ENCODE data around the gene PCP4.

The PCP4 gene

DNA sequence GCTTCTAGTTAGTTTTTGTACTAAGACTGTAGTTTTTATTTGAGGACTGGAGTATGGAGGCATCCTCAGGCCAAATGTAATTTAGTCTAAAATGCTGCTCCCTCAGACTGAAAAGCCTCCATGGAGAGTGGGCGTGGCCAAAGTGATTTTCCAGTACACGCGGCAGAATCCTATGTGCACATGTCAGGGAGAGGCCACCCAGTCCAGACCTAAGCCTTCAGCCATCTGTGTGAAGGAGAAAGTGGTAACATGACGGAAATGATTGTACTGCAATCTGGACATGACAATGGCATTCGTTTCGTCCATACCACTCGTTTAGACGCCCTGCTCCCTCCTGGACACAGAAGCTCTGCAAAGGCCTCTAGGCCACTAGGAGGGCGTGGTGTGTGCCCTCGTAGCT lies 56.2 kb downstream of the PCP4 start:
- no peak for DNase-seq (ENCODE audit: low spot score)

DNA sequence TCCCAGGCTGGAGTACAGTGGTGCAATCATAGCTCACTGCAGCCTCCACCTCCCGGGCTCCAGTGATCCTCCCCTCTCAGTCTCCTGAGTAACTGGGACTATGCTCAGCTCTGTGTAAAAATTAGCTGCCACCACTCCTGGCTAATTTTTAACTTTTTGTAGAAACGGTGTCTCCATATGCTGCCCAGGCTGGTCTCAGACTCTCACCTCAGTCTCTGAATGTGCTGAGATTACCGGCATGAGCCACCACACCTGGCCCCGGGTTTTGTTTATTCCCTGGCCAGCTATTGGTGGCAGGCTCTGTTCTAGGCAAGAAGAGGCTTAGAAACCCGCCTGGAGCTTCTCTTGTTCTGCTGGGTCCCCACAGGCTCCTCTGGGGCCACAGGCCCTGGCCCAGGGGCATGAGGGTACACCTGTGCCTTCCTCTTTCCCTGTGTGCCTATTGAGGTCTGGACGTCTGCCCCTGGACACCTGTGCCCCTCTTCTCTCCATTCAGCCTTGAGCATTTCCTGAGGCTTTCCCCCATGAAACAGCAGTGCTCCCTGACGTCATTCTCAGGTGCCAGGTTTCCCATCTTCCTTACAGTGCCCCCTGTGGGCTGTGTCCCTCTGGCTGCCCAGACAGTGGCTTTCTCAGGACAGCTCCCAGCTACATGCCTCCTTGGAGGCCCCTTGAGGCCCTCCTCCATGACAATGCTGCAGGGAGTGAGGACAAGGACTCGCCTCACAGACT lies 57.5 kb downstream of the PCP4 start:
- DNase-seq (ENCODE audit: low spot score), result no peak

DNA sequence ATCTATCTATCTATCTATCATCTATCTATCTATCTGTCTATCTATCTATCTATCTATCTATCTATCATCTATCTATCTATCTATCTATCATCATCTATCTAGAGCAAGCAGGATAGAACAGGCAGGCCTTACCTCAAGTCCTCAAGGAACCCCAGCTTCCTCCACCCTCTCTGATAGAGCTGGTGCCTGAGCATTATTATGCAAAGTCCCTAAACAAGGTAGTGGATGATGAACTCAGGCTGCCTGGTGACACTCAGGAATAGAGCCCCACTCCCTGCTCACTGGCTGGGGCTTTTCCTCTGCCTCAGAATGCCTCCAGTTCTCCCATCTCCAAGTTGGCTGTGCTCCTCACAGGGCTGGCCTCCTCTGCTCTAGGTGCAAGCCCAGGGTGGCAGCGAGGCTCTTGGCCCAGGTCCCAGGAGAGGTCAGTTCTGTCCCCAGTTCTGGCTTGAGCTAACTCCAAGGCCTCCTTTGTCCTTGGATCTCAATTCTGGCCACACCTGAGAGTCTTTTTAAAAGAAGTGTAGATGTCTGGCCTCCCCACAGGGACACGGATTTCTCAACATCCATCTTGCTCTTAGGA lies 60.2 kb downstream of the PCP4 start:
- DNase-seq (ENCODE audit: low spot score), result no peak

DNA sequence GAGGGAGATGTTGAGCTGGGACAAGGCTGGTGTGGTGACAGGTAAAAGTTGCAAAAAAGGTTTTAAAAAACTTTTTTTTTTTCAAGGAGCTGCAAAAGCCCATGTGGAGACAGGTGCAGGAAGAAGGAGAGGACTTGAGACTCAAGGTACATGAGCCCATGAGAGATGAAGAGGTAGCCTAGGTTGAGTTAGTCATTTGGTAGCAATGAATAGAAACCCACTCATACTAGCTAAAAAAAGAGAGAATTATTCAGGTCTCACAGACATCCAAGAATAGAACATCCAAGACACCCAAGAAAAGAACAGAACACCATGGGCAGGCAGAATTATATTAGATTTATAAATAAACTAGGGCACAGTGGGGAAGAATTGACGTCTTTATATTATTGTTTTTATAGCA lies 65.1 kb downstream of the PCP4 start:
- DNase-seq (ENCODE audit: low spot score), result no peak

DNA sequence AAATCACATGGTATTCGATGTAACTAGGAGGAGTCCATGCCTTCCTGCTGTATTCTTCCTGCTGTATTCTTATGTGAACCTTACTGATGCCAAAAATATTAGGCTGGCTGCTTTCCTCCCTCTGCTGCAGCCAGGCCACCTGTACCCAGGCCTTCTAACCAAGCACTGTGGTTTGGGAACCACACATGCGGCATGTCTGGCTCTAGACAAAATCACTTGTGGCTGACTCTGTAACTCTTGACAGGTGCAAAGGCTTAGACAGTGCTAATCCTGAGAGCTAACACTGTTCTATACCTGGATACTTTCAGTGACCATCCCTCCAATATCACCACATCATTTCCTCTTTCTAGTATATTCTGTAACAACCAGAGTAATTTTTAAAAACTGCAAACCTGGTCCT lies 67.7 kb downstream of the PCP4 start:
- DNase-seq (ENCODE audit: low spot score), result no peak

DNA sequence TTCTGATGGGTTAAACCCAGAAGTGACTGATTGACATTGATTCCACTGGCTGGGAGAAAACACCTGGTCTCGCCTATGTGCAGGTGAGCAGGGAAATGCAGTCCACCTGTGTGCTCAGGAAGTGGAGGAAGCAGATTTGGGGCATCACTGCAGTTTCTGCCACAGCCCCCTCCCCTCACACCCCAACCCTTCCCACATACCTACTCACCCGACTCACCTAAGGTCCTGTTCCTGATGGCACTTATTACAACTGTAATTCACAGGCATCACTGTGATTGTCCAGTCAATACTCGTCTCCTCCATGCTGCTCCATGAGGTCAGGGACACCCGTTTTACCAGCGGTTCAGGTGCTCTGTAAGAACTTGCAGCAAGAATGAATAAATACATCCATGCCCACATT lies 68.5 kb downstream of the PCP4 start:
- DNase-seq (ENCODE audit: low spot score), result no peak

DNA sequence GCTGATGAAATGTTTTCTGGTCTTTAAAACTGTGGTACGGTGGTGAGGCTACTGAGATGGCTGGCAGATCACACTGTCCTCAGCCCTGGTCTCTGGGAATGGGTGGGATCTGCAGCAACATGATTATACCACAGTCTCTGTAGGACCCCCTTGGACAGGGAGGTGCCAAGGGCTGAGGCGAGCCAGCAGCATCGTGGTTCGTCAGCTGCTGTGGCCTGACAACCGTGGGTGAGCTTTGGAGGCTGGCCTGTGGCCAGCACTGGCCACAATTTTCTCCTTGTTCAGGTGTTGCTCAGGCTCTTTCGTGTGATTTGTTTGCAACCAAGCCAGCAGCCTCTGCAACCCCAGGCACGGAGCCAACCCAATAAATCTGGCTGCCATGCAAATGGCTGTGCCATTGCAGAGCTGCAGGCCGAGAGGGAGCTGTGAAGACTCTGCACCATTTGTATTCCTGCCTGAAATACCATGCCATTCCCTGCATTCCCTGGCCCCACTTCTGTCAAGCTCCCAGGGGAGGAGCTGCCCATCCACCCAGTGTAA lies 70.9 kb downstream of the PCP4 start:
- no peak for DNase-seq (ENCODE audit: low spot score)

DNA sequence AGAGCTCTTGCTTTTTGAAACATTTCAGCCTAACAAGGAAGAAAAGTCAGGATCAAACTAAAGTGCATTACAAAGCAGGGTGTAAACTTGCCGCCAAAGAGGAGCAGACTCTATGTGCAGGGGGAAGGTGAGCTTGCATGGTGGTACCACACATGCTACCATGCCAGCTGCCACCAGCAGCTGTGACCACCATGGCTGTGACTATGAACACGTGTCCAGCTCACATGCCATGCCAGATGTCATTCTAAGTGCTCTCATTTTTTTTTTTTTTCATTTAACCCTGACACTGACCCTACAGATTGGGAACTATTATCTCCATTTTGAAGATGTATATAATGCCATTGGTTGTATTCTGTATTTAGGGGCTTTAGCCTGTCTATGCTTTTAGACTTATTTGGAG lies 79.0 kb downstream of the PCP4 start:
- DNase-seq (ENCODE audit: low spot score), result no peak

DNA sequence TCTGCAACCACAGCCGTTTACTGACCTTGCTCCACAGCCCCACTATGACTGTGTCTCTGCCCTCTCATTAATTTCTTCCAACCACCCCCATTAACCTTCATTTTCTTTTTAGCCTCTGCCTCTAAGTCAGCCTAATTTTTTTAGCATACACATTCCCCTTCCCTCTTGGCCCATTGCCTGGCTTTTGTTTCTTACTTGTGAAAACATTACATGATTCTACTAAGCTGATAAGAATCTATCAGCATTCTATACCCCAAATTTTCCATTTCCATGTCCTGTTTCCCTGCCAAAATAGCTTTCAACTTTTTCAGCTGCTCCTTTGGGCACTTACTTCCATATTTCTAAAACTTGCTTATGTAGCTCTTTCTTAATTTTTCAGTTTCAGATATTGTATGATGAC lies 79.8 kb downstream of the PCP4 start:
- DNase-seq (ENCODE audit: low spot score), result no peak

DNA sequence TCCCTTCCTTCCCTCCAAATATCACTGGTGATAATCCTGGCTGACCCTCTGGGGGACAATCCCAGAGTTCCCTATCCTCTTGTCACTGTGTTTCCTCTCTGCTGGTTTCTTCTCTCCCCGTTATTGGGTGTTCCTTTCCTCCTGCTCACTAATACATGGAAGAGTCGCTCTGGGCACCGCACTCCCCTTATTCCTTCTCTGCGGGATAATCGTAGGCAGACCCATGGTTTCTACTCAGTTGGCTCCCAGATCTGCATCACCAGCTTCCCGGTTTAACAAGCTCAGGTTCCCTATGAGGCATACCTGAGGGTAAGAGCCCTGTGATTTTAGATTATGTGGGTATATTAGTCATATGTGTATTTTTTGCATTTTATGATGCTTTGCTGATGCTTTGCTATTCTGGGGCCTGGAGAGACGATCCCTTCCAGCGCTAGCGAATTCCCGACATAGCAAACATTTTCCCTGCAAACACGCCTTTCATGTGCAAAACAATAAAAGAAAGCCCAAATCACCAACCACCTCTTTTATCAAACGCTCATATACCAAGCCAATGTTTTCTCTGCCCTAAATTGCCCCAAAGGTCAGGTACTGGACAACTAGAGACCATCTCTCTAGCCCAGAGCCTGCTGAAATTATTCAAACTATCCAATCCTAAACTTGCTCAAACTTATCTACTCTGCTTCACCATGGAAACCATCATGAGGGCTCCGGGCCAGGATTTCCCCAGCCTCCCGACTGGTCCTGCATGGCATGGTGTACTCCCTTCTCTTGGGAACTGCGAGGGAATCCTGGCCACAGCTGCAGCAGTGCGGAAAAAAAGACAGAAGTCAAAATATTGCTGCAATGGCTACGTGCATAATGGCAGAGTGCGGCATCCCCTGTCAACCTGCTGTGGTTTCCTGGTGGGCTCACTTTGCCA lies 84.2 kb downstream of the PCP4 start:
- DNase-seq (ENCODE audit: low spot score), result no peak

DNA sequence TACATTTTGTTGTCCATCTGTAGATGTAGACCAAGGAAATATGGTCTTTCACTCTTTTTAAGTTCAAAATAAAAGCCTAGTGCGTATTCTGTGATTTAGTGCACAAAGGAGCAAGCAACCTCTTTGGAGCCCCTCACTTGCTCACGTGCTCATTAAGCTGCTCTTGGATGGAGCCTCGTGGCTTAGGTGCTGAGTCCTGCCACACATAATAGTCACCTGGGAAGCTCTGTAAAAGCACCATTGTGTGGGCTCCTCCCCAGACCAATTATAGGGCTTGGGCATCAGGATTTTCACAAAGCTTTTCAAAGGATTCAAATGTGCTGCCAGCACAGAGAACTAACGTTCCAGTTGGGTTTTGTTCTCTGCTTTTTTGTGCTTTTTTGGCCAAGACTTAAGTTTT lies 85.0 kb downstream of the PCP4 start:
- DNase-seq (ENCODE audit: low spot score), result no peak

DNA sequence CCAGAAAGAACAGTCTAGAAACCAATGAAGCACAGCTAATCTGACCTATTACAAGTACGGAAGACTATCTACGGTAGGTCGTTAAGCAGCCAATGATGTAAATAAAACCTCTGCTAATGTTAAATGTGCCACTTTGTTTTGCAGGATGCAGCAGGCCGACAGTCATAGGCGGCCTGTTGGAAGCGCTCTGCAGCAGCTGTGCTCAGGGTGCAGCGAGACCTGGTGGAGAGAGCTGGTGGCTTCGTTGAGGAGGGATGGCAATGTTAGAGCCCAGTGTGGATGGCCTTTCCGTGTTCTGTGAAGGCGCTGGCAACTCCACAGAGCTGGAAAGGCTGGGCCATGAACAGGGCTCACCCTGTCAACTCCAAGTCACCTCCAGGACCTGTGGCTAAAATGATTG lies 87.3 kb downstream of the PCP4 start:
- no peak for DNase-seq (ENCODE audit: low spot score)

DNA sequence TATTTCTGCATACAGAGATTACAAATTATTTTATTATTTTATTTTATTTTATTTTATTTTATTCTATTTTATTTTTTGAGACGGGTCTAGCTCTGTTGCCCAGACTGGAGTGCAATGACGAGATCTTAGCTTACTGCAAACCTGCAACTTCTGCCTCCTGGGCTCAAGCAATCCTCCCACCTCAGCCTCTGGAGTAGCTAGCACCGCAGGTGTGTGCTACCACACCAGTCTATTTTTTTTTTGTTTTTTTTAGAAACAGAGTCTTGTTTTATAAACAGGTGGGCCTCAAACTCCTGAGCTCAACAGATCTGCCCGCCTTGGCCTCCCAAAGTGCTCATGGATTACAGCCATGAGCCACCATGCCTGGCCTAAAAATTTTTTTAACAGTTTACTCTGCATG lies 88.1 kb downstream of the PCP4 start:
- no peak for DNase-seq (ENCODE audit: low spot score)

DNA sequence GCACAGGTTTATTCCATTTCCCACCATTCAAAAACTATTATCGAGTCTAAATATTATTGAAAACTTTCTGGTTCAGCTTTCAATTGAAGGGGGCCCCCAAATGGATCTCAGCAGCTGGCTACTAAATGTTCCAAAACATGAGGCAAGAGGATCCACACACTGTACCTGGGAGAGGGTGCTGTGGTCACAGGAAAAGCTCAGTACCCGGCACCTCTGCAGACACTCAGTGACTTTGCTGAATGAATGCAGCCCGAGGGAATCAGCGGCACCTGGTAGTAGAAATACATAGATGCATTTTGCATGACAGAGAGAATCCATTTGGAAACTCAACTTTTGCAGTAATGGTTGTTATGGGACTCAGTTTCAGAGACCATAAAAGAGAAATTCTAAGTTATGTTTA lies 89.3 kb downstream of the PCP4 start:
- DNase-seq (ENCODE audit: low spot score), result no peak

DNA sequence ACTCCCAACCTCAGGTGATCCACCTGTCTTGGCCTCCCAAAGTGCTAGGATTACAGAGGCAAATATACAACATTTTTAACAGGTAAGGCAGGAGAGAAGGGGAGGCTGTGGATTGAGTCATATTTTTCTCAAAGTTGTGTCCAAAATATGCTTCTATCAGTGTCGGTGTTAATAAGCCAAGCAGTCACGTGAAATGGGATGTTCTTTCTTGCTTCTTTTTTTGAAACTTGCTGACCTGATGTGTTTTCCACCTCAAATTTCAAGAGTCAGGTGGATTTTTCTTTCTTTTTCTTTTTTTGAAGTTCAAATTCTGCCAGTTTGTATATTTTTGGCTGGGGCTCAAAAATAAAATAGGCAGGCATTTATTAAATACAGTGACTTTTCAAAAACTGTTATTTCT lies 91.5 kb downstream of the PCP4 start:
- DNase-seq (ENCODE audit: low spot score), result no peak

DNA sequence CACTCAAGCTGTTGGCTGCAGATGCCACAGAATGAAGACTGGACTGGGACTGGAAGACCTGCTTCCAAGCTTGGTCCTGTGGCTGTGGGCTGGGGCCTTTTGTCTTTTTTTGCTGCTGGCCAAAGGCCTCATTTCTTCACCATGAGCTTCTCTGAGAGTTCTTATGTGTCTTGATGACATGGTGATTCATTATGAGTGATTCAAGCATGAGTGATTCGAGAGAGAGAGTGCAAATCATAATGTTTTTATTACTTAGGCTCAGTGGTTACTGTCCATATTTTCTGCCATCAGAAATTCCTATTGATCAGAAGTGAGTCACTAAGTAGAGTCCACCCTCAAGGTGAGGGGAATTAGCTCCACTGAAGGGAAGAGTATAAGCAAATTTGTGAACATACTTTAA lies 94.0 kb downstream of the PCP4 start:
- no peak for DNase-seq (ENCODE audit: low spot score)

DNA sequence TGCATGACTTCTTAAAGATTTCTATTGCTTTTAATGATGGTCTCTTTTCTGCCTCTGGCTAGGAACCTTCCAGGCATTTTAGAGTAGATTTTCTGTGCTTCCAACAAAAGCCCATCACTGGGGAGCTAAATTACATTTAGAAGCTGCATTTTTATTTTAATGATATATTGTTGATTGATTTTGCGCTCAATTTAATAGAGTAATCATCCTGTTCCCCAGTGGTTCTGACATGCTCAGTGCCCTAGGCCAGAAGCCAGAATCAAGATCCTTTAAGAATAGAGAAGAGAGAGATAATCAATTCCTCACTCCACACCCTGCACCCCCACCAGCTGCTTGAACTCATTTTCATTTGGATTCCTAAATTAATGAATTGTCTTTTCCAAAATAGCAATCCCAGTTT lies 97.8 kb downstream of the PCP4 start:
- DNase-seq (ENCODE audit: low spot score), result no peak

DNA sequence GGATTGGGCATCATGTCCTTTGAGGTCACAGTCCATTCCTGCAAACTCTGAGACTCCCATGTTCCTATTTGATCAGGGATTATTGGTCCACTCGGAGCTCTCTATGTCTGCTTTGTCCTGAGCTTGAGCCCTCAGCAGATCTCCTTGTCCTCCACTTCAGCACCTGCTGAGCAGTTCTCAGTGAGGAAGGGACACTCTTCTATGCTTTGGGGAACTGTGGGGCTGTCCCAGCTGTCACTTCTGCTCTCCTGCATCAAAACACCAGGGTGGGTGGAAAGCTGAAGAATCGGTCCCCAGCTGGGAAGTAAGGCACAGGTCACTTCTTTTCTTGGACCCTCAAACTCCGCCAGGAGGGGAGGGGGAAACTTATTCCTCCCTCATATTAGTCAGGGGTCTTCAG lies 99.5 kb downstream of the PCP4 start:
- DNase-seq (ENCODE audit: low spot score), result no peak

DNA sequence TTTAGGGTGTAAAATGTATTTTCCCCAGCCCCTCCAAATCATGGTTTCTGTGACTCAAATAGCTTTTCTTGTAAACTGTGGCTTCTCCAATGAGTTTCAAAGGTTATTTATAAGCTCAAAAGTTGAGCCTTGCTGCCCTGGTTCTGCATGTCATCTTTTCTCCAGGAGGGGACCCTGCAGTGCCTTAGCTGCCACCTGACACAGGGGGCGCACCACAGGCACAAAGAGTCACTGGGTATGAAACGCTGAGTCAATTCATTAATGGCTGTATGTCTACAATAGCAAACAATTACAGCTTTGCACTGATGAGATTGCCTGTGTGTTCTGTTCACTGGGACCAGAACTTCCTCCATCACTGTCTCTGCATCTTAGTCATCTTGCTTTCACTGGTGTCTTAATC lies 100.8 kb downstream of the PCP4 start:
- DNase-seq (ENCODE audit: low spot score), result no peak

DNA sequence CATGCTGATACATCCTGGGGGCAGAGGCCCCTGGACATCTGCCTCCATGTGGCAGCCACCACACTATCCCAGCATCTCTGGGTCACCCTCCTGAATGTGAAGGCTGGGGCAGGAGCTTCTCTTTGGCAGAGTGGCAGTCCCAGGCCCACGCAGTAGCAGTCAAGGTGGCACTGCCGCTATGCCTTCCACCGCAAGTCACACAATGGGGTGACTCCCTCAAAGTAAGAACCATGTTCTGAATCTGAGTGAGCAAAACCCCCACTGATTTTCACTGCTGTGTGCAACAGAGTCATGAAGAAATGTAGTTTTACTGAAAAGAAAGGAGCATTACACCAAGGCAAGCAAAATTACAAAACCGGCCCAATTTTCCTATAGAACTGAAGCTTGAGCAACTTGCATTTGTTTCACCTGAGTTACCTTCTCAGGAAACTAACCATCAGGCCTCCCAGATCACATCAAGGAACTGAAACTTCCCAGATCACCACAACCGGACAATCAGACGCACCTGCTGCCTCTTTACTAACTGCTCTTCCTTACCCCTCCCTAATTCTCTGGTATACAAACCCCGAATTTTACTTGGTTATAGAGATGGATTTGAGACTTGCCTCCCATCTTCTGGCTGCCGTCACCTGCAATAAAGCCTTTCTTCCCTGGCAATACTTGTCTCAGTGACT lies 102.6 kb downstream of the PCP4 start:
- no peak for DNase-seq (ENCODE audit: low spot score)

DNA sequence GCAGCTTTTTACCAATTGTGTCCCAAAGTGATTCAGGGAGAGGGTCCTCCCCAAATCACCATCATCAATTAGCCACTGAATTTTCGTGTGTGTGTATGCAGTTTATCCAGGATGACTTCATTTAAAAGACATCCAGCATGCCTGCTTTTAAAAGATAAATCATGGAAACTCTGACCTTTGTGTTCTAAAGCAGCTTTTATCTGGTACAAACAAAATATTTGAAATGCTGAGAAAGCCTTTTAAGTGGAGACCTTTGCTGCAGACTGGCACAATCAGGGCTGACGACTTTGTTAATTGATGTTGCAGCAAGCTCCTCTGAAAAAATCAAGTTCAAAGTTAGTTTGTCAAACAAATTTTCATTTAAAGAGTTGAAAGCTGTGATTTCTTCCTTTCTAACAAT lies 104.7 kb downstream of the PCP4 start:
- DNase-seq (ENCODE audit: low spot score), result no peak

DNA sequence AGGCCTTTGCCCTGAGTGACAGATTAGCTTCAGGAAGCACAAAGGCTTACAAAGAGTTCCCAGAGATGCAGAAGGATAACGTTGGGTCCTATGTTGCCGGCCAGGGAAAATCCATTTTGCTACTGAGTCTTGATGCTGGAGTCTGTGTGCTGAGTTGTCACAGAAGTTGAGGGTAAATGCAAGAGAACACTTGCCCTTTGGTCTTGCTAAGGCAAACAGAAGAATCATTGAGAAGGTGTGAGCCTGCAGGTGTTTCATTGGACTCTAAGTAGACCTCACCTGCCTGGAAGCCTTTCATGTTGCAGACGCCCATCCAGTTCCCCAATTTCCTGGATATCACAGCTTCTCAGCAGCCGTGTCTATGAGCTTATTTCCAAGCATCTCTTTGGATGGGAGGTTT lies 105.2 kb downstream of the PCP4 start:
- DNase-seq (ENCODE audit: low spot score), result no peak

Measured in germinal center (tissue), 1 donor.